Activated naive CD8-positive, alpha-beta T cell treated with anti-CD3 and anti-CD28 coated beads, Interleukin-2, amount 10 ng/mL, durations not matched to agents 7 days and 5 days (primary cell): ENCODE results near the gene POLN. TPM values are rescaled to one million over a fixed set of nuclear protein-coding genes. Genes with fewer than 3 reads are reported as not detected.

Experiments used
- ATAC-seq: fragments of 150-1000 bp; cut with Tn5 transposase; one replicate; pipeline ENCODE4 v1.10.0; 2021; ENCODE audit warnings: low read depth, moderate library complexity
- POLR2A ChIA-PET: fragments of 350-600 bp; sonication (Branson Sonifier 250); formaldehyde crosslinking; loops from one replicate; lab custom pipeline; 2021; ENCODE audit warnings: antibody characterized with exemption; lab: Charles Lee
- DNase-seq: peaks from one replicate; pipeline ENCODE4 v3.0.0; 2021
- H3K27ac Mint-ChIP-seq: one replicate; pipeline ENCODE4 v1.8.0; 2022; ENCODE audit warnings: mild to moderate bottlenecking, mixed read lengths
- H3K27me3 Mint-ChIP-seq: one replicate; pipeline ENCODE4 v1.8.0; 2022; ENCODE audit warnings: mild to moderate bottlenecking, moderate library complexity, mixed read lengths
- H3K36me3 Mint-ChIP-seq: one replicate; pipeline ENCODE4 v1.8.0; 2021; ENCODE audit warnings: mild to moderate bottlenecking, mixed read lengths
- H3K4me1 Mint-ChIP-seq: one replicate; pipeline ENCODE4 v1.8.0; 2021; ENCODE audit warnings: mixed read lengths
- H3K4me3 Mint-ChIP-seq: one replicate; pipeline ENCODE4 v1.8.0; 2022; ENCODE audit warnings: mild to moderate bottlenecking, moderate library complexity, mixed read lengths
- H3K9me3 Mint-ChIP-seq: one replicate; pipeline ENCODE4 v1.8.0; 2021; ENCODE audit warnings: mixed read lengths
- total RNA-seq, 2 experiments: library from RNA; stranded (reverse); gene quantifications; one replicate each; pipeline ENCODE4 v1.2.3, GENCODE V29; 2021

The POLN gene
- total RNA-seq, 2 experiments from 2014 or later = 2.4 to 3.2 TPM

- H3K27ac Mint-ChIP-seq = no peak overlapping the region
- no peaks in the 10 kb centered on the region for H3K27me3 Mint-ChIP-seq
- H3K4me3 Mint-ChIP-seq = no peak overlapping the region
- POLR2A ChIA-PET = interaction anchor here (1.3 kb wide), 1 partner anchor 8 kb away, joined by 6 read pairs; the partner anchor contains the start of genes HAUS3 and POLN
- ATAC-seq (no peak), DNase-seq (no peak)
- no peaks in the 10 kb centered on the region for H3K36me3 Mint-ChIP-seq
- no peaks in the 10 kb centered on the region for H3K9me3 Mint-ChIP-seq
- peaks cover 9% of the 10 kb centered on the region for H3K4me1 Mint-ChIP-seq
Measured at GRCh38 chr4:2249526-2250356, 7.8 kb upstream of the POLN start.

- Mint-ChIP-seq H3K9me3 (no peaks in the 10 kb centered on the region), H3K36me3 (no peaks in the 10 kb centered on the region), H3K27me3 (peaks cover 2% of the 10 kb centered on the region), H3K4me3 (no peak overlapping the region), H3K27ac (no peak overlapping the region), H3K4me1 (peaks cover 11% of the 10 kb centered on the region)
- no peak for DNase-seq
- no peak for ATAC-seq
- POLR2A ChIA-PET = no interaction called here
Measured at GRCh38 chr4:2248821-2249261, 6.9 kb upstream of the POLN start.

GRCh38 chr4:2248044-2248780, 6.3 kb upstream of the POLN start:
- POLR2A ChIA-PET = no interaction called here
- ATAC-seq (no peak), DNase-seq (no peak)
- Mint-ChIP-seq H3K36me3 (no peaks in the 10 kb centered on the region), H3K4me1 (peaks cover 15% of the 10 kb centered on the region), H3K4me3 (no peak overlapping the region), H3K9me3 (no peaks in the 10 kb centered on the region), H3K27ac (no peak overlapping the region), H3K27me3 (peaks cover 4% of the 10 kb centered on the region)

GRCh38 chr4:2247128-2248043, 5.5 kb upstream of the POLN start:
- Mint-ChIP-seq H3K9me3 (no peaks in the 10 kb centered on the region), H3K27me3 (peaks cover 4% of the 10 kb centered on the region), H3K27ac (no peak overlapping the region), H3K36me3 (no peaks in the 10 kb centered on the region), H3K4me1 (peaks cover 15% of the 10 kb centered on the region), H3K4me3 (no peak overlapping the region)
- ATAC-seq (no peak), DNase-seq (no peak)
- POLR2A ChIA-PET = interaction anchor here (1.3 kb wide), 1 partner anchor 15 kb away, joined by 3 read pairs; no protein-coding TSS in a partner anchor

- no peak overlapping the region for H3K27ac Mint-ChIP-seq
- no peak overlapping the region for H3K4me3 Mint-ChIP-seq
- no peak for ATAC-seq
- H3K36me3 Mint-ChIP-seq = no peaks in the 10 kb centered on the region
- H3K4me1 Mint-ChIP-seq = peaks cover 17% of the 10 kb centered on the region
- DNase-seq = no peak
- POLR2A ChIA-PET = interaction anchor here (1.2 to 1.3 kb wide), 2 partner anchors 9 to 16 kb away, joined by 3 to 4 read pairs; no protein-coding TSS in a partner anchor
- H3K27me3 Mint-ChIP-seq = peaks cover 4% of the 10 kb centered on the region
- no peaks in the 10 kb centered on the region for H3K9me3 Mint-ChIP-seq
Measured at GRCh38 chr4:2246384-2247127, 4.6 kb upstream of the POLN start.

- H3K9me3 Mint-ChIP-seq = no peaks in the 10 kb centered on the region
- DNase-seq (no peak), ATAC-seq (no peak)
- no peak overlapping the region for H3K4me3 Mint-ChIP-seq
- H3K36me3 Mint-ChIP-seq = no peaks in the 10 kb centered on the region
- H3K4me1 Mint-ChIP-seq = peaks cover 18% of the 10 kb centered on the region
- POLR2A ChIA-PET = interaction anchor here (1.2 to 1.3 kb wide), 2 partner anchors 10 to 17 kb away, joined by 3 to 4 read pairs; no protein-coding TSS in a partner anchor
- H3K27me3 Mint-ChIP-seq = peaks cover 4% of the 10 kb centered on the region
- H3K27ac Mint-ChIP-seq = no peak overlapping the region
Measured at GRCh38 chr4:2245787-2246275, 3.9 kb upstream of the POLN start.

GRCh38 chr4:2245057-2245786, 3.3 kb upstream of the POLN start:
- no peak overlapping the region for H3K4me3 Mint-ChIP-seq
- DNase-seq = peak; percentile 32

GRCh38 chr4:2243681-2244380, 1.9 kb upstream of the POLN start:
- ATAC-seq = no peak
- H3K27me3 Mint-ChIP-seq = peaks cover 4% of the 10 kb centered on the region
- no peaks in the 10 kb centered on the region for H3K9me3 Mint-ChIP-seq
- H3K4me1 Mint-ChIP-seq = peaks cover 35% of the 10 kb centered on the region
- peaks cover 10% of the 10 kb centered on the region for H3K36me3 Mint-ChIP-seq
- no peak for DNase-seq
- no peak overlapping the region for H3K27ac Mint-ChIP-seq
- POLR2A ChIA-PET = no interaction called here
- H3K4me3 Mint-ChIP-seq = no peak overlapping the region

More at GRCh38 chr4:2245057-2245786, 3.3 kb upstream of the POLN start:
- POLR2A ChIA-PET = interaction anchor here (1.2 kb wide), 1 partner anchor 11 kb away, joined by 4 read pairs; no protein-coding TSS in a partner anchor
- ATAC-seq = no peak
- Mint-ChIP-seq H3K36me3 (peaks cover 1% of the 10 kb centered on the region), H3K9me3 (no peaks in the 10 kb centered on the region), H3K27ac (no peak overlapping the region), H3K4me1 (peaks cover 24% of the 10 kb centered on the region), H3K27me3 (peaks cover 4% of the 10 kb centered on the region)

- POLR2A ChIA-PET = interaction anchor here (0.9 to 2.3 kb wide), 12 partner anchors 19 to 636 kb away, joined by 3 to 15 read pairs (median 4); partner anchors contain the start of genes MXD4 and RNF4
- no peak for ATAC-seq
Measured at GRCh38 chr4:2241003-2241402, 918 bp downstream of the POLN start.

GRCh38 chr4:2236944-2237666, 4.8 kb downstream of the POLN start:
- ATAC-seq = no peak
- DNase-seq = no peak
- Mint-ChIP-seq H3K27me3 (no peaks in the 10 kb centered on the region), H3K4me1 (peaks cover 43% of the 10 kb centered on the region), H3K36me3 (peaks cover 38% of the 10 kb centered on the region), H3K9me3 (no peaks in the 10 kb centered on the region), H3K4me3 (peak overlapping the region; percentile 2), H3K27ac (no peak overlapping the region)
- POLR2A ChIA-PET = interaction anchor here (1.8 kb wide), 1 partner anchor 25 kb away, joined by 6 read pairs; the partner anchor contains the start of gene MXD4

More at GRCh38 chr4:2241003-2241402, 918 bp downstream of the POLN start:
- DNase-seq = no peak
- Mint-ChIP-seq H3K4me3 (peak overlapping the region; percentile 92), H3K4me1 (peaks cover 50% of the 10 kb centered on the region), H3K27me3 (peaks cover 4% of the 10 kb centered on the region), H3K36me3 (peaks cover 20% of the 10 kb centered on the region), H3K9me3 (no peaks in the 10 kb centered on the region), H3K27ac (peak overlapping the region; percentile 89)
